ENCODE results near the gene MTX2. TPM values are rescaled to one million over a fixed set of nuclear protein-coding genes. Genes with fewer than 3 reads are reported as not detected.

MTX2 gene
- total and polyA plus RNA-seq, 9 of the 15 experiments (the other 6 are each of a cell fraction or from before 2014, with no cell fraction given) = 38.1 to 170 (median 88.0) TPM

DNA sequence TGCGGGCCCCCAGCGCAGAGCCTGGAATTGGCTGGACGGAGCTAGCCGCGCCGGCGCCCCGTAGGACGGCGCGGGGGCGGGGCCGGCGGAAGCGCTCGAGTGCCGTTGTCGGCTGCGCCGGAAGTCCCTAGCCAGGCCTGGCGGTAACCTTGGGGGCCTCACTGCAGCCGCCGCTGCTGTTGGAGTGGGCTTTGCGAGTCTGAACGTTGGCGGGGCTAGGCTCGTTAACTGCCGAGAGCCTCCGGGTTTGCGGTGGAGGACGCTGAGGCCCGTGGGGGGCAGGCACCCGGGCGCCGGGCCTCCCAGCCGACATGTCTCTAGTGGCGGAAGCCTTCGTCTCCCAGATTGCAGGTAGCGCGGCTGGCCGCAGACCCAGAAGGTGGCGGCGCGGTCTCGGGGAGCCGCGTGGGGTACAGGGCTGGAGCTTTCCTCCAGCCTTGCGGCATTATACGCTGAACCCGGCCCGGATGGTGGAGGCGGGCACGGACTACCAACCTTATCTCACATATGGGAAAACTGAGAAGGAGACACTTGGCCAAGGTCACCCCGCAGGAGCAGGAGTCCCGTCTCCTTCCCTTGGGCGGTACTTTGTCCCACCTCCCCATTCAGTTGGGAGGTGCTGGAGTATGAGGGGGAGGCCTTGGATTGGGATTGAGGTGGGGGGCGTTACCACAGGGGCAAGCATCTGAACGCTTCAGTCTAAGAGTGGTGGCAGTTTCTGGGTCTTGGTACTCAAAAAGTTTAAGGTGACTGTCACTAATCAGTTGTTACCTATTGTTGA, at the start of gene MTX2 (continued):
- TF ChIP-seq, protein P1, sequence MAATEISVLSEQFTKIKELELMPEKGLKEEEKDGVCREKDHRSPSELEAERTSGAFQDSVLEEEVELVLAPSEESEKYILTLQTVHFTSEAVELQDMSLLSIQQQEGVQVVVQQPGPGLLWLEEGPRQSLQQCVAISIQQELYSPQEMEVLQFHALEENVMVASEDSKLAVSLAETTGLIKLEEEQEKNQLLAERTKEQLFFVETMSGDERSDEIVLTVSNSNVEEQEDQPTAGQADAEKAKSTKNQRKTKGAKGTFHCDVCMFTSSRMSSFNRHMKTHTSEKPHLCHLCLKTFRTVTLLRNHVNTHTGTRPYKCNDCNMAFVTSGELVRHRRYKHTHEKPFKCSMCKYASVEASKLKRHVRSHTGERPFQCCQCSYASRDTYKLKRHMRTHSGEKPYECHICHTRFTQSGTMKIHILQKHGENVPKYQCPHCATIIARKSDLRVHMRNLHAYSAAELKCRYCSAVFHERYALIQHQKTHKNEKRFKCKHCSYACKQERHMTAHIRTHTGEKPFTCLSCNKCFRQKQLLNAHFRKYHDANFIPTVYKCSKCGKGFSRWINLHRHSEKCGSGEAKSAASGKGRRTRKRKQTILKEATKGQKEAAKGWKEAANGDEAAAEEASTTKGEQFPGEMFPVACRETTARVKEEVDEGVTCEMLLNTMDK (IDR thresholded peaks at IDR 0.05; ENCODE audit: borderline replicate concordance, insufficient read depth, low read depth, low read length, poor library complexity, severe bottlenecking) = peak; percentile 43
- TF ChIP-seq ZNF449 (CRISPR knock-in tag; IDR thresholded peaks at IDR 0.05) = no peak
- peak; percentile 84 for TF ChIP-seq MYC (IDR thresholded peaks at IDR 0.05; ENCODE audit: low read depth, low read length)
- peak; percentile 89; the same call in 1 of the 2 replicates for TF ChIP-seq MYC (CRISPR knock-in tag; IDR thresholded peaks at IDR 0.05; ENCODE audit: borderline replicate concordance, low read depth)
- TF ChIP-seq CHD1 (IDR thresholded peaks at IDR 0.05; ENCODE audit: low read length) = no peak
- TF ChIP-seq PRPF4 (IDR thresholded peaks at IDR 0.05; ENCODE audit: insufficient read depth, low read depth, low read length, poor library complexity, severe bottlenecking) = no peak
- no peak for TF ChIP-seq CEBPB (tag; IDR thresholded peaks at IDR 0.05)
- TF ChIP-seq BRF1 (IDR thresholded peaks at IDR 0.05; ENCODE audit: borderline replicate concordance, extremely low read depth, insufficient read length) = no peak
- no peak for TF ChIP-seq COPS2 (conservative IDR thresholded peaks at IDR 0.05)
- no peak for TF ChIP-seq POLR3G (IDR thresholded peaks at IDR 0.05; ENCODE audit: extremely low read depth, insufficient read length, insufficient replicate concordance)
- no peak for TF ChIP-seq ZNF274 (IDR thresholded peaks at IDR 0.05; ENCODE audit: borderline replicate concordance, low read depth, low read length)
- no peak; the same call in 1 of the 2 replicates for TF ChIP-seq HDAC8 (tag; IDR thresholded peaks at IDR 0.05)
- TF ChIP-seq TFAP4 (CRISPR knock-in tag; IDR thresholded peaks at IDR 0.05; ENCODE audit: borderline replicate concordance) = peak; percentile 81; the same call in 1 of the 2 replicates
- no peak for TF ChIP-seq PHB2 (IDR thresholded peaks at IDR 0.05; ENCODE audit: low read depth)
- TF ChIP-seq RBFOX2 (IDR thresholded peaks at IDR 0.05; ENCODE audit: low read depth, low read length) = peak; percentile 98
- TF ChIP-seq ZNF12 (CRISPR knock-in tag; IDR thresholded peaks at IDR 0.05) = no peak
- TF ChIP-seq ZKSCAN1 (IDR thresholded peaks at IDR 0.05; ENCODE audit: low read depth, low read length) = 0 out of 2 replicates have a peak, but pooled peaks have one; percentile 57
- TF ChIP-seq TBP (optimal IDR thresholded peaks at IDR 0.05; ENCODE audit: low read depth, low read length) = peak; percentile 85
- TF ChIP-seq ZNF586 (CRISPR knock-in tag; conservative IDR thresholded peaks at IDR 0.05) = no peak
- TF ChIP-seq HDAC6 (IDR thresholded peaks at IDR 0.05; ENCODE audit: low read depth, low read length) = no peak
- peak; percentile 97 for TF ChIP-seq RBBP5 (IDR thresholded peaks at IDR 0.05; ENCODE audit: borderline replicate concordance, insufficient read depth, low read length, poor library complexity, severe bottlenecking)

Measured in K562 (cell line).